ENCODE data around the gene RAB3GAP2.
"Not testable (repeated sequence)": the region's sequence is repeated elsewhere in the genome, so short reads cannot be mapped to it uniquely, and the experiment has no call there.

Gene RAB3GAP2

DNA sequence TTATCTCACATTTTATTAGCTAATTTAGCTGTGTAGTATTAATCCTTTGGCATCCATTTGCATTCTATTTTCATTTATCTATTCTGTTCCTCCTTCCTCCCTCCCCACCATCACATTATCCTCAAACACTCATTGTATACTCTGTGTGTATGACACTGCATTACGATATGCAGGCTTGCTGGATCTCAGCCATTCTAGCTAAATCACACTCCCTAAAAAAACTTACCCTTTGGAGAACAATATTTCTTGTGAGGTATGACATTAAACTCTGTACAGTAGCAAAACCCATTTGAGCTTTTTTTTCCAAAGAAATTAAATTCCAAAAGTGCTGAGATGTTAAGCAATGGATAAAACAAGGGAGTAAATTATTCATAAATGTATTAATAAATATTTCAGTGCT lies 11.4 kb upstream of the RAB3GAP2 start:
- DNase-seq (ENCODE audit: low spot score) = no peak

- DNase-seq (ENCODE audit: low spot score) = peak; percentile 22
Measured at GRCh38 chr1:220281159-220281574, 8.9 kb upstream of the RAB3GAP2 start.

DNA sequence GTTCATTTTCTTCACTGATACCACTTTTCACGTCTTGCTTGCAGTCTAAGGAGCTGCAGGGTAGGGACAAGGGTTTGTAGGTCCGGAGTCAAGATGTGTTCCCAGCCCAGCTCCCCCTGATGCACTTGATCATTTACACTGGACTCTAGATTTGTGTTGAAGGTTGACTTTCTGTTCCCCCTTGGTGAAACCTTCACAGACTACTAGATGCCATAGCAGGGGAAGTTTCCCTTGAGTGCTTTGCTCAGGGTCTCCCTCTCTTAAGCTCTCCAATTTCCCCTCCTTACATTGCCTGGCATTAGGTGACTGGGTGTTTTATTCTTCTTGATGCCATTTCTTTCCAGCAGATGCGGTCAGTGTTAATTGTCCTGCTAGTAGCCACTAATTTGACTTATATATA lies 8.0 kb upstream of the RAB3GAP2 start:
- no peak for DNase-seq (ENCODE audit: low spot score)

- no peak for DNase-seq (ENCODE audit: low spot score)
Measured at GRCh38 chr1:220278991-220279390, 6.7 kb upstream of the RAB3GAP2 start.

DNA sequence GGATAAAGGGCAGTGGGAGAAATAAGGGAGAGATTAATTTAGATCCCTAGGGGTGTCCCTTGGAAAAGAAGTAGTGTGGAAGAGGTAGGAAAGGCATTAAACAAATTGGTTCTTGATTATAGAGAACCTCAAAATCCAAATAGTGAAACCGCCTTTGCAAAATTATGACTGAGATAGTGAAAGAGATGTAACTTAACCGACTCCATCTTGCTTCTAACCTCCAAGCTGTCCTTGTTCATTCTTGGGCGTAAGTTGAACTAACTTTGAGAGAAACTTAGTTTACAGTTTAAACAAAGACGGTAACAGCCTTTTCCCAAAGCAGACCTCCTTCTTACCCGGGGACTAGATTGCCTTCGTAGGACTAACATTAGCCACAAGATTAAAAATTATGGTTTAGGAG lies 3.2 kb upstream of the RAB3GAP2 start:
- DNase-seq (ENCODE audit: low spot score) = no peak

DNA sequence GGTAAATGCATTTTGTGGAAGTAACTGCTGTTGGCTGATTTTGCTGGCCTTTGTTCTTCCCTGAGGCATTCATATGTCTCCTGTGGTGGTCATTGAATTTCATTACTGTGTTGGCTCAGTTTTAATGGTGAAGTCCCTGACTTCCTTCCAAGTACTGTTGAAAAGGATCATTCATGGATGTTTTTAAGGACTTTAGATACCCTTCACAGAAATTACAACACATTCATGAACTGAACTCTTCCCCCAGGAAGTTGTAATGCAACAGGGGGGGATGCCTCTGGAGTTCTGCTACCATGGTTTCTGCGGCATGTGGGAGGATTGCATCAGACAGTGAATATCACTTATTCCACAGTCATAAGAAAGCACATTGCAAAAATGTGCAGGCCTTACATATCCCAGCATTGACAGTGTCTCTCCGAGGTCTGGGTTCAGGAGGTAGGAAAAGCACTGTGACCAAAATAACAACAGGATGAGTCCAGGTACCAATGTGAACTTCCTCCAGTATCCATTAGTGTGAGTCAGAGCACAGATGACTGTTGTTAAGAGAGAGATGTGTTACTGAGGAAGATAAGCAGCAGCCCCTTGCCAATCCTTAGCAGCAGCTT lies 2.1 kb upstream of the RAB3GAP2 start:
- DNase-seq (ENCODE audit: low spot score) = peak; percentile 12

GRCh38 chr1:220272841-220273090 lies 513 bp upstream of the RAB3GAP2 start:
- DNase-seq (ENCODE audit: low spot score) = no peak

DNA sequence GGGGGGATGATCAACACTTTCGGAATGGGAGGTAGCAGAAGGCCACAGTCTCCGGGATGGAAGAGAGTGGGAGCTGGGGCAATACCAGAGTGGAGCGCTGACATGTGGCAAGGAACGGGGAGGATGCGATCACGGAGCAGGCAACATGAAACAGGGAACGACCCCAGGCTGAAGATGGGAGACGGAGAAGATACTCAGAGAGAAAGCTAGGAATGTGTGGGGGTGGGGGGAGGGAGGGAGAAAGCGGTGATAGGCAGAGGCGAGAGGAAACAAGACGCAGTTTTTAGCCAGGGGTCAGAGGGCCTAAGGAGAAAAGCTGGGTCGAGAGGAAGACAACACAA lies 577 bp downstream of the RAB3GAP2 start:
- DNase-seq (ENCODE audit: low spot score) = peak; percentile 33

DNA sequence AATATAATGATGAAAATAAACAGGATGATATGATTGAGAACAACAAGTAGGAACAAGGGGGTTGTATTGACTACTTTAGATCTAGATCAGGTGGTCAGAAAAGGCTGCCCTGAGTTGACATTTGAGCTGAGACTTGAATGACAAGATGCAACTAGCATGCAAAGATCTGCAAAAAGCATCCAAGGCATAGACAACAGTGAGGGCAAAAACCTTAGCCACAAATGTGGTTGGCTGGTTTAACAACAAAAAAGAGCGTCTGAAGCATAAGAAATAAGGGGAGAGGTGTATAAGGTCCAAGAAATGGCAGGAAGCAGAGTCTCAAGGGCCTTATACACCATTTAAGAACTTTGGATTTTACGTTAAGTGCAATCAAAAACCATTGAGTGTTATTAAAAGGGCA lies 3.2 kb downstream of the RAB3GAP2 start:
- DNase-seq (ENCODE audit: low spot score) = no peak

DNA sequence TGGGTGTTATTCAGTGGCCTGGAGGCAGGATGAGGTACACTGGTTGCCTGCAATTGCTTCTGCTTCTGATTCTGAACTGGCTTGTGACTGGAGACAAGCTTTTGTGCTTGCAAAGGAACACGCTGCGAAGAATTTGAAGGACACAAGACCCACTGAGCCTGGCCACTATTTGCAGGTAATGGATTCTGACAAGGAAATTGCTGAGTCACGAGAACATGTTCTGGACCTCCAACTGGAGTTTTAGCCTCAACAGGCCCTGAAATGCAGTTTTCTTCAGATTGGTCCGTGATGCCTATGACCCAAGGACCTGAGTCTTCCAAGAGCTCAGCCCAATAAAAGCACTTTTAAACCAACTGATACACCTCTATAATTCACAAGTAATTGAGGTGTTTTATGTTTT lies 4.6 kb downstream of the RAB3GAP2 start:
- no peak for DNase-seq (ENCODE audit: low spot score)

- DNase-seq (ENCODE audit: low spot score) = not testable (repeated sequence)
Measured at GRCh38 chr1:220260228-220260627, 12.0 kb downstream of the RAB3GAP2 start.

DNA sequence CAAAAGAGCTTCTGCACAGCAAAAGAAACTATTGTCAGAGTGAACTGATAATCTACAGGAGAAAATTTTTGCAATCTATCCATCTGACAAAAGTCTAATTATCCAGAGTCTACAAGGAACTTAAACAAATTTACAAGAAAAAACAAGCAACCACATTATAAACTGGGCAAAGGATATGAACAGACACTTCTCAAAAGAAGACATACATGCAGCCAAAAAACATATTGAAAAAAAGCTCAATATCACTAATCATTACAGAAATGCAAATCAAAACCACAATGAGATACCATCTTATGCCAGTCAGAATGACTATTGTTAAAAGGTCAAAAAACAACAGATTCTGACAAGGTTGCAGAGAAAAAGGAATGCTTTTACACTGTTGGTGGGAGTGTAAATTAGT lies 12.5 kb downstream of the RAB3GAP2 start:
- DNase-seq (ENCODE audit: low spot score) = not testable (repeated sequence)

GRCh38 chr1:220256194-220256593 lies 16.1 kb downstream of the RAB3GAP2 start:
- not testable (repeated sequence) for DNase-seq (ENCODE audit: low spot score)

DNA sequence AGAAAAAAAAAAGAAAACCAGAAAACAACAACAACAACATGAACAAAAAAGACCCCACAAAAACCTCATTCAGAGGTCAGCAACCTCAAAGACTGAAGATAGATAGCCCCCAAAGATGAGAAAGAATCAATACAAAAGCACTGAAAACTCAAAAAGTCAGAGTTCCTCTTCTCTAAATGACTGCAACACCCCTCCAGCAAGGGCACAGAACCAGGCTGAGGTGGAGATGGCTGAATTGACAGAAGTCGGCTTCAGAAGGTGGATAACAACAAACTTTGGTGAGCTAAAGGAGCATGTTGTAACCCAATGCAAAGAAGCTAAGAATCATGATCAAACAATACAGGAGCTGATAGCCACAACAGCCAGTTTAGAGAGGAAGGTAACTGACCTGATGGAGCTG lies 17.0 kb downstream of the RAB3GAP2 start:
- no peak for DNase-seq (ENCODE audit: low spot score)

GRCh38 chr1:220253290-220253689 lies 19.0 kb downstream of the RAB3GAP2 start:
- DNase-seq (ENCODE audit: low spot score) = not testable (repeated sequence)

DNA sequence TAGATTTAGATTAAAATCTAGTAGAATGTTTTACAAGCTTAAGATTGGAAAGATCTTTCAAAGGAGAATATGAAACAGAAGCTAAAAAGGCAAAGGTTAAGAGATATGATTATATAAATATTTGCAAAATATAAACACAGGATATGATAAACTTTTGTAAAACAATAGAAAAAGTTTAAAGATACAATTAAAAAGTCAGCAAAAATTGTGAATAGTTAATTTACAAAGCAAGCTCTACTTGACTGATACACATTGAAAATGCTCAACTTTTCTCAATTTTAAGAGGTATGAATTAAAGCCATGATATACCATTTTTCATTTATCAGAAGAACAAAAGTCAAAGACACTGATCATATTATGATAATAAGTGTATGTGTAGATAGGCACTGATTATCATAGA lies 21.0 kb downstream of the RAB3GAP2 start:
- no peak for DNase-seq (ENCODE audit: low spot score)

GRCh38 chr1:220250681-220251080 lies 21.6 kb downstream of the RAB3GAP2 start:
- peak; percentile 50 for DNase-seq (ENCODE audit: low spot score)

DNA sequence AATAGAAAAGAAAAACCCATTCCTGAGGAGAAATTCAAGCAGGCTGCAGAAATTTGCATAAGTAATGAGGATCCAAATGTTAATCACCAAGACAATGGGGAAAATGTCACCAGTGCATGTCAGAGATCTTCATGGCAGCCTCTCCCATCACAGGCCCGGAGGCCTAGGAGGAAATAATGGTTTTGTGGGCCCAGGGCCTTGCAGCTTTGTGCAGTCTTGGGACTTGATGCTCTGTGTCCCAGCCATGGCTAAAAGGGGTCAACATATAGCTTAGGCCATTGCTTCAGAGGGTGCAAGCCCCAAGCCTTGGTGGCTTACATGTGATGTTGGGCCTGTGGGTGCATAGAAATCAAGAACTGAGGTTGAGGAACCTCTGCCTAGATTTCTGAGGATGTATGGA lies 22.7 kb downstream of the RAB3GAP2 start:
- no peak for DNase-seq (ENCODE audit: low spot score)

DNA sequence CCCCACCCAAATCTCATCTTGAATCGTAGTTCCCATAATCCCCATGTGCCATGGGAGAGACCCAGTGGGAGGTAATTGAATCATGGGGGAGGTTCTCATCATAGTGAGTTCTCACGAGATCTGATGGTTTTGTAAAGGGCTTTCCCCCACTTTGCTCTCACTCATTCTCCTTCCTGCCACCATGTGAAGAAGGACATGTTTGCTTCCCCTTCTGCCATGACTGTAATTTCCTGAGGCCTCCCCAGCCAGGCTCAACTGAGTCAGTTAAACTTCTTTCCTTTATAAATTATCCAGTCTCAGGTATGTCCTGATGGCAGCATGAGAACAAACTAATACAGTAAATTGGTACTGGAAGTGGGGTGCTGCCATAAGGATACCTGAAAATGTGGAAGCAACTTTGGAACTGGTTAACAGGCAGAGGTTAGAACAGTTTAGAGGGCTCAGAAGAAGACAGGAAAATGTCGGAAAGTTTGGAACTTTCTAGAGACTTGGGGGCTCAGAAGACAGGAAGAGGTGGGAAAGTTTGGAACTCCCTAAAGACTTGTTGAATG lies 23.5 kb downstream of the RAB3GAP2 start:
- not testable (repeated sequence) for DNase-seq (ENCODE audit: low spot score)

DNA sequence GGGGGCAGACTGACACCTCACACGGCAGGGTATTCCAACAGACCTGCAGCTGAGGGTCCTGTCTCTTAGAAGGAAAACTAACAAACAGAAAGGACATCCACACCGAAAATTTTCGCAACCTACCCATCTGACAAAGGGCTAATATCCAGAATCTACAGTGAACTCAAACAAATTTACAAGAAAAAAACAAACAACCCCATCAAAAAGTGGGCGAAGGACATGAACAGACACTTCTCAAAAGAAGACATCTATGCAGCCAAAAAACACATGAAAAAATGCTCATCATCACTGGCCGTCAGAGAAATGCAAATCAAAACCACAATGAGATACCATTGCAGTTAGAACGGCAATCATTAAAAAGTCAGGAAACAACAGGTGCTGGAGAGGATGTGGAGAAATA lies 26.4 kb downstream of the RAB3GAP2 start:
- not testable (repeated sequence) for DNase-seq (ENCODE audit: low spot score)

DNA sequence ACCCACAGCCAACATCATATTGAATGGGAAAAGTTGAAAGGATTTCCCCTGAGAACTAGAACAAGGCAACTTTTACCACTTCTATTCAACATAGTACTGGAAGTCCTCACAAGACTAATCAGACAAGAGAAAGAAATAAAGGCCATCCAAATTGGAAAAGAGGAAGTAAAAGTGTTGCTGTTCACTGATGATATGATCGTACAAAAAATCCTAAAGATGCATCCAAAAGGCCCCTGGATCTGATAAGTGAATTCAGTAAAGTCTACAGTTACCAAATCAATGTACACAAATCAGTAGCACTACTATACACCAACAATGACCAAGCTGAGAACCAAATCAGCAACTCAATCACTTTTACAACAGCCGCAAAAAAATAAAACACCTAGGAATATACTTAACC lies 28.3 kb downstream of the RAB3GAP2 start:
- no peak for DNase-seq (ENCODE audit: low spot score)

- no peak for DNase-seq (ENCODE audit: low spot score)
Measured at GRCh38 chr1:220241072-220241663, 31.1 kb downstream of the RAB3GAP2 start.

DNA sequence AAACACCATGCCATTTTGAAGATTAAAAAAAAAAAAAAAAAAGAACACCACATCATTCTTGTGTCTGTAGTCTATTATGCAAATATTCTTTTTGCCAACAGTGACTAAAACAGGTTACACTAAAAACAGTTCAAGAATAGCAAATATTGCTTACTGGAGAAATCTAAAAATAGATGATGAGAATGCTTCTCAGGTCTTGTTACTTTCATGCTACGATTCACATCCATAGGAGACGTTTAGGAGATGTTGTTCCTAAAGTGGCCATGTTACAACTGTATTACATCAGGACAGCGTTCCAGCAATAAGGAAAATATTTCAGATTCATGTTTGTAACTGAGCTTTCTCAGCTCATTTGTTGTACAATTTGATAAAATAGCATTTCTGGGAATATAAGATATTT lies 32.3 kb downstream of the RAB3GAP2 start:
- DNase-seq (ENCODE audit: low spot score) = no peak

DNA sequence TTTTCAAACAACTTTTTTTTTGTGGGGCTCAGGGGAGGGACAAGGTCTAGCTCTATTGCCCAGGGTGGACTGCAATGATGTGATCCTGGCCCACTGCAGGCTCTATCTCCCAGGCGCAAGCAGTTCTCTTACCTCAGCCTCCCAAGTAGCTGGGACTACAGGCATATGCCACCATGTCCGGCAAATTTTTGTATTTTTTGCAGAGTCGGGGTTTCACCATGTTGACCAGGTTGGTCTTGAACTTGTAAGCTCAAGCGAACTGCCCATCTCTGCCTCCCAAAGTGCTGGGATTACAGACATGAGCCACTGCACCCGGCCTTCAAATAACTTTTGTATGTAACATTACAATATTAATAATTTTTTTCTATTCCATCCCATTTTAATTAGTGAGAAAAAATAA lies 33.0 kb downstream of the RAB3GAP2 start:
- no peak for DNase-seq (ENCODE audit: low spot score)

All from kidney tubule cell (primary cell).